IPS-NIHi7 (cell line): ENCODE data around the gene STAG3.
"Not testable (repeated sequence)": the region's sequence is repeated elsewhere in the genome, so short reads cannot be mapped to it uniquely, and the experiment has no call there.

ENCODE experiments used
- DNase-seq: peaks from one replicate; pipeline ENCODE4 v3.0.0; 2012; ENCODE audit warnings: mixed read lengths; ENCODE audit errors: extremely low spot score

STAG3 gene

DNA sequence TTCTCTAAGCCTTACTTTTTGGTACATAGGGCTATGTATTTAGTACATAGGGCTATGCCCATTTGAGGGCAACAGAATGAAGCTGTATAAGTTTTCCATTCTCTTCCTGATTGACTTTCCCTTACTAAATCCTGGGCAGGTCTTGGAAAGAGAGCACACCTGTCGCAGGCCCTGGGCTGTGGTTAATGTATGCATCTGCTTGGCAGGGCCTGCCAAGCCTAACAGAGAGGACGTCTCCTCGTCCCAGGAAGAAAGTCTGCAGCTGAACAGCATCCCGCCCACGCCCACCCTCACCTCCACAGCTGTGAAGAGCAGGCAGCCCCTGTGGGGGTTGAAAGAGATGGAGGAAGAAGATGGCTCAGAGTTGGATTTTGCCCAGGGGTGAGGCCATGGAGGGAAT lies 33.1 kb downstream of the STAG3 start:
- no peak for DNase-seq

DNA sequence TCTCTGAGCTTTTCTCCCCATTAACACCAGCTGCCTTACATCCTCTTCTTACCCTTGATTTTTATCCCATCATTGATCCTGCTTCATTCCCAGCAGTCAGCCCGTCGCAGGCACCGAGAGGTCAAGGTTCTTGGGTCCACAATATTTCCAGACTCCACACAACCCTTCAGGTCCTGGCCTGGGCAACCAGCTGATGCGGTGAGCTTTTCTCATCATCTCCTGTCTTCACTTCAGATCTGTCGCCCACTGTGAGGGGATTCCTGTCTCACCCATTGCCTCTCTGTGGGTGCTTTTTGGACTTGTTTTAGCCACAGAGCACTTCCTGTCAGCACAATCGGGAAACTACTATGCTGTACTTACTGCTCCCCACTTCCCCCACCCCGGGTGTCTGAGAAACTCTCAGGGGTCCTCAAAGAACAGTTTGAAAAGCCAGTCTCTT lies 33.6 kb downstream of the STAG3 start:
- DNase-seq = no peak

DNA sequence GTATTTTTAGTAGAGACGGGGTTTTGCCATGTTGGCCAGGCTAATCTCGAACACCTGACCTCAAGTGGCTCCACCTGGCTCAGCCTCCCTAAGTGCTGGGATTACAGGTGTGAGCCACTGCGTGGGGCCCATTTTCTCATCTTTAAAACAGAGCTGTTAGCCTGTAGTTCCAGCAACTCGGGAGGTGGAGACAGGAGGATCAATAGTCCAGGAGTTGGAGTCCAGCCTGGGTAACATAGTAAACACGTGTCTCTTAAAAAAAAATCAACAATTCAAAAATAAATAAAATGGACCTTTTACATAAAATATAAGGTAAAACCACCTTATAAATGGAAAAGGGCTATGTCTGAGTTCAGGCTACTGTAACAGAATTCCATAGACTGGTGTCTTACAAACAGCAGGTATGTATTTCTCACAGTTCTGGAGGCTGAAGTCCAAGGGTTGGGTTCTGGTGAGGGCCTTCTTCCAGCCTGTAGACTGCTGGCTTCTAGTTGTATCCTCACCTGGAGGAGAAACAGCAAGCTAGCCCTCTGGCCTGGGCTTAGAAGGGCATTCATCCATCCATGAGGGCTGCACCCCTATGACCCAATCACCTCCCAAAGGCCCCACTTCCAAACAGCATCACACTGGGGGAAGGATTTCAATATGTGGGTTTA lies 35.0 kb downstream of the STAG3 start:
- no peak for DNase-seq

DNA sequence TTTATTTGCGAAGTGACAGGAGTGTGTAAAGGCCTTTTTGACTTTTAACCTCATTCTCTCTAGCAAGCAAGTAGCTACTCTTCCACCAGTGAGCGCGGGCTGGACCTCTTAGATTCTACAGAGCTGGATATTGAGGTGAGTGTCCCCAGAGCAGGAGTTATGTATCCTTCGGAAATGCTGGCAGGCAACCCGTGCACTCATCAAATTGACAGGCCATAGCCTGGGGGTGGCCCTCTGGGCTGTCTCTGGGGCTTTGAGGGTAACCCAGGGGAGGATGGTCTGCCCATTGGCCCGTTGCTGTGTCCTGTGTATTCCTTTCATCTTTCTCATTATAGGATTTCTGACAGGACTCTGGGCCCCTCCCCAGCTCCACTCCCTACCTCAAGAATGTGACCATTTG lies 36.0 kb downstream of the STAG3 start:
- no peak for DNase-seq

DNA sequence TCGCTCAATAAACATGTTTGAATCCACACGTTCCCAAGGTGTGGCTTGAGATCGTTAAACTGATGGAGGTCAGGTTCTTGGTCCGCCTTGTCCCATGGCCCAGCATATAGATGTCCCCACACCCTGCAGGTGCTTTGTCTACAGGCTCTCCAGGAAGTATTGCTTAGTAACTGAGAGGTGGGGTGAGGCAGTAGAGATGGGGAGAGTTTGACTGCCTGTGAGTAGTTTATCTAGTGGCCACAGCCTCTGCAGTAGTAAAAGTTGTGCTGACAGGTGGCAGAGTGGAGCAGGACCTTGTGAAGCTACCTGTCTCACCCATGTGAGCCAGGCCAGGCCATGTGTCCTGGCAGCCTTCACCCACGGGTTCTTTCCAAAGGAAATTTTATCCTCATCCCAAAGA lies 36.6 kb downstream of the STAG3 start:
- DNase-seq = not testable (repeated sequence)

DNA sequence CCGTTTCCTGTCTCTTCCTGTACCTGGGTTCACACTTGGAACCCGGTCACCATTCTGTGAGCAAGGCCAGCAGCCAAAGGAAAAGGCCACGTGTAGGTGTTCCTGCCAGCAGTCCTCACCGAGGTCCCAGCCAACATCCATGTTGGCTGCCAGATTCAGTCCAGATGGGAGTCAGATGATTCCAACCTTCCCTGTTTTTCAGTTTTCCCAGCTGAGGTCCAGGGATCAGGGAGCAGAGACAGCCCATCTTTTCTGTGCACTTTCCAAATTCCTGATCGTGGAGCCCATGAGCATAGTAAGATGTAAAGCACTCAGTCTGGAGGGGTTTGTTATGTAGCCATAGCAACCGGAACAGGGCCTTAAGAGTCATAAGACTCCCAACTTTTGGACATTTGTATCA lies 38.2 kb downstream of the STAG3 start:
- DNase-seq = no peak

DNA sequence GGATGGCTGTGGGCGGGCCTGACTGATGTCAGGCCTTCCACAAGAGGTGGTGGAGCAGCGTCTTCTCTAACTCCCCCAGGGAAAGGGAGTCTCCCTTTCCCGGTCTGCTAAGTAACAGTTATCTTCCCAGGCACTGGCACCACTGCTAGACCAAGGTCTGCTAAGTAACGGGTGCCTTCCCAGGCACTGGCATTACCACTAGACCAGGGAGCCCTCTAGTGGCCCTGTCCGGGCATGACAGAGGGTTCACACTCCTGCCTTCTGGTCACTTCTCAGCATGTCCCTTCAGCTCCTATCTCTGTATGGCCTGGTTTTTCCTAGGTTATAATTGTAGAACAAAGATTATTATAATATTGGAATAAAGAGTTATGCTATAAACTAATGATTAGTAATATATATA lies 40.2 kb downstream of the STAG3 start:
- not testable (repeated sequence) for DNase-seq

DNA sequence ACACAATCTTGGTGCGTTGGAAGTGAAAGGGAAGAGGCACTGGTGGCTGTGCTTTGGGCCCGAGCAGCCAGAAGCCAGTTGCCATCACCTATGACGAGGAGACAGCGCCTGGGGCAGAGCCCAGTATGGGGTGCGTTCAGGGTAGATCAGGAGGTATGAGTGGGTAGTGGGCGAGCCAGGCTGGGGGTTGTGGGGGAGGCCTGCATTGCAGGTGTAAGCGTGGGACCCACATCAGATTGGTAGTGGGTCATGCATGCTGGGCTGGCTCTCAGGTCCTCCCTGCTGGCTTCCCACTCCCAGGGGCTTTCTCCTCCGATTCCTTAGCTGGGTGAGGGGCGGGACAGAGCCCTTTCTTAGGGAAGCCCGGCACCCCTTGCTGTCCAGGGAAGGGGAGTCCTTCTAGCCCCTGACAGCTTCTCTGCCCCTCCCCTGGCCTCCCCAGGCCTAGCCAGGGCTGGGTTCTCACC lies 41.6 kb downstream of the STAG3 start:
- DNase-seq = no peak

DNA sequence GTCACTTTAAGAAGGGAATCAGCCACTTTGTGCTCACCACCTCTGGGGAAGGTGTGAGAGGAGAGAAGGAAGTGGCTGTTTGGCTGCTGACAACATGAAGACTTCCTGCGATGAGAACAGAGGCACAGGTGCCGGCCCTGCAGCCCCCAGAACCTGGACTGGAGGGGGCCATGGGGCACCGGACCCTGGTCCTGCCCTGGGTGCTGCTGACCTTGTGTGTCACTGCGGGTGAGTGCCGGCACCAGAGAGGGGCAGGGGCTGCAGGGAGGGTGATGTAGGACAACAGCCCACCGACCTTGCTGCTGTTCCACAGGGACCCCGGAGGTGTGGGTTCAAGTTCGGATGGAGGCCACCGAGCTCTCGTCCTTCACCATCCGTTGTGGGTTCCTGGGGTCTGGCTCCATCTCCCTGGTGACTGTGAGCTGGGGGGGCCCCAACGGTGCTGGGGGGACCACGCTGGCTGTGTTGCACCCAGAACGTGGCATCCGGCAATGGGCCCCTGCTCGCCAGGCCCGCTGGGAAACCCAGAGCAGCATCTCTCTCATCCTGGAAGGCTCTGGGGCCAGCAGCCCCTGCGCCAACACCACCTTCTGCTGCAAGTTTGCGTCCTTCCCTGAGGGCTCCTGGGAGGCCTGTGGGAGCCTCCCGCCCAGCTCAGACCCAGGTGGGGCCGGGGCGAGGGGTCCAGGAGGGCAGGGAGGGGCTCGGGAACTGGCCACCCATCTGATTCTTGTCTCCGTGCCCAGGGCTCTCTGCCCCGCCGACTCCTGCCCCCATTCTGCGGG lies 42.3 kb downstream of the STAG3 start, which contains the start of gene PVRIG:
PVRIG (plus strand) TSS at position 149 of the 785 bp plus-strand sequence; CDS start at position 171, 22 bp downstream.
- not testable (repeated sequence) for DNase-seq

DNA sequence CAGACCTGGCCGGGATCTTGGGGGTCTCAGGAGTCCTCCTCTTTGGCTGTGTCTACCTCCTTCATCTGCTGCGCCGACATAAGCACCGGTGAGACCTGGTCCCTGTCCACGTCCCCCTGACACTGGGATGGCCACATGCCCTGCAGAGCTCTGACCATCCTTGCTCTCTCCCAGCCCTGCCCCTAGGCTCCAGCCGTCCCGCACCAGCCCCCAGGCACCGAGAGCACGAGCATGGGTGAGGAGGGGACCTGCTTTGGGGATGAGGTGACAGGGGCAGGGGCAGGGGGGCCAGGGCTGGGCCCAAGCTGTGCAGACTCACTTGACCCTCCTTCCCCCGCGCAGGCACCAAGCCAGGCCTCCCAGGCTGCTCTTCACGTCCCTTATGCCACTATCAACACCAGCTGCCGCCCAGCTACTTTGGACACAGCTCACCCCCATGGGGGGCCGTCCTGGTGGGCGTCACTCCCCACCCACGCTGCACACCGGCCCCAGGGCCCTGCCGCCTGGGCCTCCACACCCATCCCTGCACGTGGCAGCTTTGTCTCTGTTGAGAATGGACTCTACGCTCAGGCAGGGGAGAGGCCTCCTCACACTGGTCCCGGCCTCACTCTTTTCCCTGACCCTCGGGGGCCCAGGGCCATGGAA lies 43.0 kb downstream of the STAG3 start:
- no peak for DNase-seq

DNA sequence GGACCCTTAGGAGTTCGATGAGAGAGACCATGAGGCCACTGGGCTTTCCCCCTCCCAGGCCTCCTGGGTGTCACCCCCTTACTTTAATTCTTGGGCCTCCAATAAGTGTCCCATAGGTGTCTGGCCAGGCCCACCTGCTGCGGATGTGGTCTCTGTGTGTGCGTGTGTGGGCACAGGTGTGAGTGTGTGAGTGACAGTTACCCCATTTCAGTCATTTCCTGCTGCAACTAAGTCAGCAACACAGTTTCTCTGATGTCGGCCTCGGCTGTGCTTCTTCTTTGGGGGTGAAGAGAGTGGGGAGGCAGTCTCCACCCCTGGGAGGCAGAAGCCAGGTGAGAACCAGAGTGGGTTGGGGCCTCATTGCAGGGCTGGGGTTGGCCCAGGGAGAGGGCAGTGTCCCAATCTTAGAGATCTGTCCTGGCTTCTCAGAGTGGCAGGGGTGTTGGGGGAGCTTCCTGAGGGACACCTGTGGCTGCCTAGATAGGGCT lies 43.6 kb downstream of the STAG3 start:
- no peak for DNase-seq

DNA sequence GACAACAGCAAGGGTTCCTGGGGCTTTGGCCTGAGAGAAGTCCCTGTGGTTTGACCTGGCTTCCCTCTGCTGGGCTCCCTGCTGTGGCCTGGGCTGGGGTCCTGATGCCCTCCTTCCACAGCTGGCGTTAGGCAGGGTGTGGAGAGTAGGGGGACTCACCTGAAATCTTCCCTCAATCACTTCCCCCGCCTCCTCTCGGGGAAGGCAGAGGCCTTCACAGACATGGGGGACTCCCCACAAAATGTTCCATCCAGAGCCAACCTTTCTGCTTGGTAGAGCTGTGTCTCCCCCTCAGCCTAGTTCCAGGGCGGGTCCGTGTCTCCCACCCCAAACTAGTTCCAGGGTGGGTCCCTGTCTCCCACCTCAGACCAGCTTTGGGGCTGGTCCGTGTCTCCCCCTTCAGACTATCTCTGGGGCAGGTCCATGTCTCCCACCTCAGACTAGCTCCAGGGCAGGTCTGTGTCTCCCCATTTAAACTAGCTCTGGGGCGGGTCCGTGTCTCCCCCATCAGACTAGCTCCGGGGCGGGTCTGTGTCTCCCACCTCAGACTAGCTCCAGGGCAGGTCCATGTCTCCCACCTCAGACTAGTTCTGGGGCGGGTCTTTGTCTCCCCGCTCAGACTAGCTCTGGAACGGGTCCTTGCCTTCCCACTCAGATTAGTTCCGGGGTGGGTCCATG lies 44.2 kb downstream of the STAG3 start:
- no peak for DNase-seq

DNA sequence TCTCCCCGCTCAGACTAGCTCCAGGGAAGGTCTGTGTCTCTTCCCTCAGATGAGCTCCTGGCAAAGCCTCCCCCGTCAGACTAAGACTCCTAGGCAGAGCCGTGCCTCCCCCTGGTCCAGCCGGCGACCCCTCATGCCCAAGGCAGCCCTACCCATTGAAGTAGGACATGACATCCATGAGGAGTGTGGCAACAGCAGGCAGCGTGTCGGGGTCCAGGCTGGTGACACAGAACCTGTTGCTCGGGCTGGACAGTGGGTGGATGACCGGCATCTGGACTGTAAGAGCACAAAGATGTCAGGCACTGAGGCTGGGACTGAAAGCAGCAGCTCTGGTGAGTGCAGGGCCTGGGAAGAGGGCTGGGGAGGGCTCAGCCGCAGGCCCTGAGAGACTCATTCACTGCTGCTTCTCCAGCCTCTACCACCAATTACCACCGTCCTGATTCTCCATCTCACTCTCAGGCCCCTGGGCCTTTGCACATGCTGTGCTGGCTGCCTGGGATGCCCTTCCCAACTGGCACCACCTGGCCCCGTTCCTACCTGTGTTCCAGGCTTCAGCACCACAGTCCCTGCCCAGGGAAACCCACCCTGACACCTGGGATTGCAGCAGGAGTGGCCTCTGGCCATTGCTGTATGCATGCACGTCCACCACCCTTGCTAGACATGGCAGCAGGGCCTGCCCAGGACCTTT lies 44.9 kb downstream of the STAG3 start:
- DNase-seq = no peak

DNA sequence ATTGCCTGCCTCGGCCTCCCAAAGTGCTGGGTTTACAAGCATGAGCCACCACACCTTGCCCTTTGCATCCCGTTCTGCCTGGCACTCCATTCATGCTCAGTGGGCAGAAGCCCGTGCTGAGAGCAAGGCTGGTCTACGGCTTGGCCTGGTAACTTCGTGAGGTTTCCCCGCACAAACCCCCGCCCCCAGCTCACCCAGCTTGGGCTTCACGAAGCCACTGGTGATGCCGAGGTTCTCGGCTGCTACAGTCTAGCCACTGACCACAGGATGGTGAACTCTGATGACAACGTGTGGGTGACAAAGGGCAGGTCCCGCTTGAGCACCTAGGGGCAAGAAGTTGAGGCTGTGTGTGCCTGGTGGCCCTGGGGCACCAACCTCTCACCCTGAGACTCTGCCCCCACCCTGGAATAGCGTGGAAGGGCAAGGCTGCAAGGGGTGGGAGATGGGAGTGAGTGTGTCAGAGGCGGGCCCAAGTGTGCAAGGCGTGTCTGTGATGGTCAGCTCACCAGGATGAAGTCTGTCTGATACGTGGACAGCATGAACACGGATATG lies 45.7 kb downstream of the STAG3 start:
- not testable (repeated sequence) for DNase-seq

DNA sequence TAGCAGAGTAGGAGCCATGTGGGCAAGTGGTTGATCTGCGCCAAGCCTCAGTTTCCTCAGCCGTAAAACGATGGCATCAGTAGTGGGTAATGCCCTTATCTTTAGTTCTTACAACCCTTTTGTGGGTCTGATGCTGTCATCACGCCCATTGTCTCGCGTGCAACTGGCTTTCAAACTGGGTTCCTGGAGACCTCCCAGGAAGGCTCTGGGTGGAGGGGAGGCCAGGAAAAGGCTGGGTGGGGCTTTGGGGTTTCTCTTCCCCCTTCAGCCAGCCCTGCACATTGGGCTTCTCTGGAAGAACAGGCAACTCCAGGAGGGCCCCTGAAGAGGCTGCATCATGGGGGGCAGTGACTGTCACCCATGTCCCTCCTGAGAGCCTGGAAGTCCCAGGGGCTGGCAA lies 47.2 kb downstream of the STAG3 start:
- DNase-seq = not testable (repeated sequence)

DNA sequence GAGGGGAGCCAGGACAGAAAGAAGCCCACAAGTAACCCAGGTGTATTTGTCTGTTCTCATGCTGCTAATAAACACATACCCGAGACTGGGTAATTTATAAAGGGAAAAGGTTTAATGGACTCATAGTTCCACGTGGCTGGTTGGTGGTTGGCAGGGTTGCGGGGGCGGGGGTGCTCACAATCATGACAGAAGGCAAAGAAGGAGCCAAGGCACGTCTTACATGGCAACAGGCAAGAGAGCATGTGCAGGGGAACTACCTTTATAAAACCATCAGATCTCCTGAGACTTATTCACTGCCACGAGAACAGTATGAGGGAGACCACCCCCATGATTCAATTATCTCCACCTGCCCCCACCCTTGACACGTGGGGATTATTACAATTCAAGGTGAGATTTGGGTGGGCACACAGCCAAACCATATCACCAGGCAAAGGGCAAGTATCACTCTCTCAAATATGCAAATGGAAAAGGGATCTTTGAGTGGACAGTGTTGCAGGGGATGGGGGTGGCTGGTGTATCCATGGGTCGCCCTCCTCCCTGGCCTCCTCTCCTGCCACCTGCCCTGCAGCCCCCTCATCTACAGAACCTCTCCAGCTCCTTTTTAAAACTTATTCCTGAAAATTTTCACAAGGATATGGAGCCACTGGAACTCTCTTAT lies 57.1 kb downstream of the STAG3 start:
- not testable (repeated sequence) for DNase-seq

DNA sequence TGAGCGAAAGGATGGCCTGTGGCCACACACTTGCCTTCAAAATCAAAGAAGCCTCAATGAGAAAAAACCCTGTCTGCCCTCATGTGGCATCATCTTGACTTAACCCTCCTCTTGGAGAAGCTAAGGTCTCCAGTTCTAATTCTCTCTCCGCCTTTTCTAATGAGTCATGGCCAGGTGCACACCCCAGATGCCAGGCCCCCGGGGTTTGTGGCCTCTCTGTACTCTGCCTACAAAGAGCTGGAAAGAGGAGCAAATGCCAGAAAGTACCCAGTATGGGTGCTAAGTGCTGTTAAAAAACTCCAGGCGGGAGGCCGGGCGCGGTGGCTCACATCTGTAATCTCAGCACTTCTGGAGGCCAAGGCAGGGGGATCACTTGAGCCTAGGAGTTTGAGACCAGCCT lies 62.3 kb downstream of the STAG3 start:
- DNase-seq = not testable (repeated sequence)

DNA sequence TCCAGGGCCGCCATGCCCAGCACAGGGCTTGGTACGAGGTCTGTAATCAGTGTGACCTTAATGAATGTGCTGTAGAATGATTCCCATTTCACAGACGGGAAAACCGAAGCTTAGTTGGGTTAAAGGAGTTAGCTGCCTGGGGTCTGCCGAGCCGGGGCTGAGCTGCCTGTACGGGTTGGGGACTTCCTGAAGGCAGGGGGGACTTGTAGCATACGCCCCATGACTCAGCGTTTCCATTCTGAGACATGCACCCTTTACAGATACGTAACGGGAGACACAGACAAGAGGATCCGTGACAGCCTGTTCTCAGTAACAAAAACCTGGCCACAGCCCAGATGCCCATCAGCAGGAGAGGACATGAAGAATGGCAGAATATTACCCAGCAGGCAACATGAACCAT lies 65.7 kb downstream of the STAG3 start:
- DNase-seq = not testable (repeated sequence)

DNA sequence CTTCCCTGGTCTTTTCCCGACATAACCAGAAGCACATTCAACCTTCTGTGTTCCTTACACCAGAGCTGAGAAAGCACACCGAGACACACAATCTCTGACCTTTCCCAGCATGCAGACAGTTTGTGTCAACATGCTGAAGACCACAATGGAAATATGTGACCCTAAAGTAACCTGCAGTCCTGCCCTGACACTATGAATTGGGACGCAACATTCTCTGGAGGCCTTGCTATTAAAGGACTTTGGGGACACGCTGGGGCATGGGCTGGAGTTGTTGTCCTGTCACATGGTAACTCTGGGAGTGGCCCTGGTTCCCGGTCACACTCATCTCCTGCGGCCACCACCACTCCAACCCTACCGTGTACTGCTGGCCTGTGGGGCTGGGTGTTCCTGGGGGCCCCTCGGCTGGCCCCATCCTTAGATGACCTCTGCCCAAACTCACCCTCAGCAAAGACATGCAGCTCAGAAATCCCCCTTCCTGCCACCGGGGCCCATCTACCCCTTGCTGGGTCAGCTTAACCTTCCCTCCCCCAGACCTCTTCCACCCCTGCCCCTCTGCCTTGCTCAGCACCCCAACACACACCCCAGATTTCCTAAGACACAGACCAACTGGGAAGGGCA lies 67.4 kb downstream of the STAG3 start:
- DNase-seq = not testable (repeated sequence)
